Right forelimb (tissue), 1 donor: ENCODE measurements around the gene C4orf46.

Experiments used
- DNase-seq: peaks from one replicate; pipeline ENCODE4 v3.0.0-alpha.2; 2018

The C4orf46 gene

GRCh38 chr4:158649111-158649680 is 22.5 kb downstream of the C4orf46 start:
- no peak for DNase-seq

GRCh38 chr4:158644760-158645159 is 26.9 kb downstream of the C4orf46 start:
- DNase-seq = no peak

- DNase-seq = no peak
Observed at GRCh38 chr4:158644356-158644755, 27.3 kb downstream of the C4orf46 start.

GRCh38 chr4:158636619-158637018 is 35.1 kb downstream of the C4orf46 start:
- no peak for DNase-seq

GRCh38 chr4:158630893-158631292 is 40.8 kb downstream of the C4orf46 start:
- no peak for DNase-seq

- no peak for DNase-seq
Observed at GRCh38 chr4:158625544-158625943, 46.1 kb downstream of the C4orf46 start.

- no peak for DNase-seq
Observed at GRCh38 chr4:158624889-158625478, 46.7 kb downstream of the C4orf46 start.

- no peak for DNase-seq
Observed at GRCh38 chr4:158622251-158622650, 49.4 kb downstream of the C4orf46 start.

GRCh38 chr4:158621729-158622128 is 50.0 kb downstream of the C4orf46 start:
- no peak for DNase-seq

GRCh38 chr4:158617956-158618355 is 53.7 kb downstream of the C4orf46 start:
- no peak for DNase-seq
